GM18520 (cell line): ENCODE results near the gene SEMA3B.
A peak's percentile ranks its signal among the peaks of the same experiment; 100 is the strongest.
"Not testable (repeated sequence)": the region's sequence is repeated elsewhere in the genome, so short reads cannot be mapped to it uniquely, and the experiment has no call there.

ENCODE experiments used
- ATAC-seq: cut with Tn5 transposase; IDR thresholded peaks from one replicate; pipeline ENCODE4 v1.9.1; 2021; ENCODE audit not compliant: unreplicated experiment

Gene SEMA3B

GRCh38 chr3:50268703-50269451 lies at the start of gene SEMA3B:
Gene SEMA3B, plus strand, starts transcription at chr3:50269147. Its CDS starts 94 bp downstream, at chr3:50269241.
- no peak for ATAC-seq

DNA sequence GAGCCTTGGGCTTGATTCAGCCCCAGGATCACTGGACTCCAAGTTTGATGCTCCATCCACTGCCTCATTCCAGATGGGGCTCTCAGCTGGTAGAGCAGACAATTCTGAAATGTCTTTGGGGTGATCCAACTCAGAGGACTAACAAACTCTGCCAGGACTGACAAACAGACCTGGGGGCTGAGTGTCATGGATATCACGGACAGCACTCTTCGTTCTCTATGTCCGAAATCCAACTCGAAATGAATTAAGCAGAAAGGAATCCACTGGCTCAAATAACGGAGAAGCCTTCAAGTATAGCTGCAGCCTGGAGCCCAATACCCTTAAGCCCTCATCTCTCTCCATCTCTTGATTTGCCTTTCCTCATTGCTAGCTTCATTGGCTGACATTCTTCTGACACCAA lies 49.7 kb upstream of the SEMA3B start:
- ATAC-seq, result no peak

- ATAC-seq, result no peak
These were observed 48.8 kb upstream of the SEMA3B start for GRCh38 chr3:50220109-50220508.

GRCh38 chr3:50221051-50221410 lies 47.9 kb upstream of the SEMA3B start:
- ATAC-seq, result no peak

DNA sequence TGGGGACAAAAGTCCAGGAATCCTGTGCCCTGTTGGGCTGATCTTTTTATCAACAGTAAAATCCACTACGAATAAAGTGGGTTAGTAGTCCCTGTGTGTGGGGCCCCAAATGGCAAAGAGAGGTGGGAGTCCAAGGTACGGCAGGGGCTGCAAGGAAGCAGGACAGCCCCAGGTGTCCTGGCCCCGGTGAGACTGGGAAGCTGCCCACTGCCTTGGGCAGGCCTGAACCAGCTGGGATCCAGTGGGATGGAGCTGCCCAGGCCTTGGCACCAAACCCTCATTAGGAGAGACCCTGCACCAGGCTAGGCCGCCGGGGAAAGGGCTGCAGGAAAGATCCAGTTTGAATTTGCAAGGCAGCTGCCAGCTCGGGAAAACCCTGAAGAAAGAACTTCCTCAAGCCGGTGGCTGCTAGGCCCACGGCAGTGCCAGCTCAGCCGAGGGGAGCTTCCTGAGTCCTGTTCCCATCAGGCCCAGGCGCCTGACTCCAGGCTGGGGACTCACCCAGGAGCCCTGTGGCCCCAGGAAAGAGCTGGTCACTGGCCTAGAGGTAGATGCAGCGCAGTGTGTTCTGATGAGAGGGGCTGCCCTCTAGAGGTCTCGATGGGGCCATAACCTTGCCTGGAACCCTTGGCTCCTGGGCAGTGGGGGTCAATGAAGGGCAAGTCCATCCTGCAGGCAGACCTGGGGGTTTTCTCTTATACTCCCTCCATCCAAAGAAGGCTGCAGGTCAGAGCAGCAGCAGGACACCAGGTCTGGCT lies 47.4 kb upstream of the SEMA3B start:
- no peak for ATAC-seq

GRCh38 chr3:50222169-50222528 lies 46.8 kb upstream of the SEMA3B start:
- ATAC-seq, result no peak

DNA sequence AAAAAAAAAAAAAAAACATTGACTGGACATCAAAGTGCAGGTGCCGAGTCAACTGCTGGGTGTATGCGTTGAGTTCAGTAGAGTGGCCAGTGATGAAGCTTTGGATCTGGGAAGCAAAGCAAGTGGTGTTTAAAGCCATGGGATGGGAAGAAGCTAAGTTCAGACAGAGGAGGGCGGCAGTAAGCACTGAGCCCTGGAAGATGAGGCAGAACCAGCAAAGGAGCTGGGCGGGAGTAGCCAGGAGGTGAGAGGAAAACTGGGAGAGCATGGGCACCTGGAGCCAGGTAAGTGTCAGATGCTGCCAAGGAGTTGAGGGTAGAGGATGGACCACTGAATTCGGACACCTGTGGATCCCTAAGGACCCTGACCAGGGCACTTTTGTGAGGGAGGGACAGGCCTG lies 44.3 kb upstream of the SEMA3B start:
- no peak for ATAC-seq

- ATAC-seq, result no peak
These were observed 42.0 kb upstream of the SEMA3B start for GRCh38 chr3:50226888-50227389.

DNA sequence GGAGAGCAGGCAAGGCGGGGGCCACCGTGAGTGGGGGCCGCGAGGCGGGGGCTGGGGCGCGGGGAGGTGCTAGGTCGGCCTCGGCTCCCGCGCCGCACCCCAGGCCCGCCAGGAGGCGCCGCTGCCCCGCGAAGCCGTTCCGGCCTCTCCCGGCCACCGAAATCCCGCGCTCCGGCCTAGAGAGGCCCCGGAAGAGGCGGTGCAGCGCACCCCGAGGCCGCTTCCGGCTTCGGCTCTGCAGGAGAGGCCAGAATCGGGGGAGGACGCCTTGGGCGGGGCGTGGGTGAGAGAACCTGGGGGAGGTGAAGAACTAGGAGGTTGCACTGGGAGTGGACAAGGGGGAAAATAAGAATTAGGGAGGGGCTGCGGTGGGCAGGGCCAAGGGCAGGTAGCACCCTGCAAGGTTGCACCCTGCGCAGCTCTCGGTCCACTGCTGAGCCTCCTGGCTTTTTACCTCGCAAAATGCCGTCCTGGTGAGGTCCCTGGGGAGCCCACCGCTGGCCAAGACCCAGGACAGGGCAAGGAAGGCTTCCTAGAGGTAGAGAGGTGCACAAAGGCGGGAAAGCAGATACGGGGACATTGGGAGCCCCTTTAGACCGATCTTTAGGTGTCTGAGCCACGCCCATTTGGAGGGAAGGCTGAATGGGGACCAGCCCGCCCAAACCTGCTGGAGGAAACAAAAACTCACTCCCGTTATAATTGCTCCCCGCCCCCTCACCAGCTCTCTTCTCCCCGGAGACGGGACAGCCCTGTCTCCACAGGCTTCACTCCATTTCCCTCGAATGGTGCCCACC lies 41.4 kb upstream of the SEMA3B start:
- ATAC-seq, result peak; percentile 90

DNA sequence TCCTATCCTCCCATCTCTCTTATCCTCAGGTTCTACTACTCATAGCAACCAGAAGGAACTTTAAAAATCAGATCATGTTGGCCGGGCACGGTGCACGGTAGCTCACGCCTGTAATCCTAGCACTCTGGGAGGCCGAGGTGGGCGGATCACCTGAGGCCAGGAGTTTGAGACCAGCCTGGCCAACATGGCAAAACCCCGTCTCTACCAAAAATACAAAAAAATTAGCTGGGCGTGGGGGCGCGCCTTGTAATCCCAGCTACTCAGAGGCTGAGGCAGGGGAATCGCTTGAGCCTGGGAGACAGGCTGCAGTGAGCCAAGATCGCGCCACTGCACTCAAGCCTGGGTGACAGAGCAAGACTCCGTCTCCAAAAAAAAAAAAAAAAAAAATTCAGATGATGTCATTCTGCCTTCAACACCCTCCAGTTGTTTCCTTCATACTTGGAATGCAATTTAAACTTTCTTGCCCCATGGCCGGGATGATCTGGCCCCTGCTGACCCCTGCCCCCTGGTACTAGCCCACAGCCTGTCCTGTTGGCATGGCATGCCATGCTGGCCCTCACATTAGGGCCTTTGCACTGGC lies 40.7 kb upstream of the SEMA3B start:
- ATAC-seq, result not testable (repeated sequence)

- ATAC-seq, result no peak
These were observed 39.5 kb upstream of the SEMA3B start for GRCh38 chr3:50229490-50229889.

- no peak for ATAC-seq
These were observed 38.7 kb upstream of the SEMA3B start for GRCh38 chr3:50230104-50230793.

DNA sequence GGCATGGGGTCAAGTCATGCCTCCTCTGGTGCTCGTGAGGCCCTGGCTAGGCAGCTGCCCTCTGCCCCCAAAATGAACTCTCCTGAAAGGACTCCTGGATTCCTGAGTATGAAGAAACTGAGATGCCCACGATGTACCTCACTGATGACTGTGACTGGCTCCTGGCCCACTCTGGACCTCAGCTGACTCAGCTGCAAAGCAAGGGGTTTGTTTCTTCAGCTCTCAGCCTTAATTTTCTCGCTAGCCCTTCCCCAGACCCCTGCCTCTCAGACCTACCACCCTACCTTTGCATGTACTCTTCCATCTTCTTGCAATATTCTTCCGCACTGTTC lies 38.2 kb upstream of the SEMA3B start:
- ATAC-seq, result no peak

- no peak for ATAC-seq
These were observed 37.4 kb upstream of the SEMA3B start for GRCh38 chr3:50231581-50231980.

- no peak for ATAC-seq
These were observed 36.6 kb upstream of the SEMA3B start for GRCh38 chr3:50232303-50232702.

GRCh38 chr3:50233176-50233575 lies 35.8 kb upstream of the SEMA3B start:
- ATAC-seq, result no peak

GRCh38 chr3:50235716-50236483 lies 33.0 kb upstream of the SEMA3B start, which contains the start of gene GNAI2:
Gene GNAI2, plus strand, starts transcription at chr3:50236204. Its CDS starts 132 bp downstream, at chr3:50236336.
- peak; percentile 93 for ATAC-seq

- no peak for ATAC-seq
These were observed 32.3 kb upstream of the SEMA3B start for GRCh38 chr3:50236484-50237132.

GRCh38 chr3:50237133-50237651 lies 31.8 kb upstream of the SEMA3B start:
- no peak for ATAC-seq
